Effector memory CD4-positive, alpha-beta T cell (primary cell): Measurements from ENCODE around the gene MTM1.

ENCODE experiments used
- DNase-seq, 3 donors: peaks; one replicate each; pipeline ENCODE4 v3.0.0-alpha.2; 2020
- H3K27ac ChIP-seq: 2 replicates; pipeline ENCODE4 v1.7.0; 2013; ENCODE audit warnings: mild to moderate bottlenecking, low read length, moderate library complexity; ENCODE audit not compliant: insufficient read depth, poor library complexity, severe bottlenecking
- H3K27me3 ChIP-seq: replicated peaks from 2 replicates; pipeline ENCODE4 v1.7.0; 2013; ENCODE audit warnings: mild to moderate bottlenecking, low read length; ENCODE audit not compliant: insufficient read depth, control insufficient read depth, poor library complexity, severe bottlenecking
- H3K36me3 ChIP-seq: 2 replicates; pipeline ENCODE4 v1.7.0; 2013; ENCODE audit warnings: mild to moderate bottlenecking, low read length, moderate library complexity; ENCODE audit not compliant: control insufficient read depth, insufficient read depth
- H3K4me1 ChIP-seq: 2 replicates; pipeline ENCODE4 v1.7.0; 2013; ENCODE audit warnings: low read length, mild to moderate bottlenecking; ENCODE audit not compliant: control insufficient read depth, insufficient read depth, poor library complexity, severe bottlenecking
- H3K4me3 ChIP-seq: 2 replicates; pipeline ENCODE4 v1.7.0; 2013; ENCODE audit warnings: low read length, low read depth, mild to moderate bottlenecking; ENCODE audit not compliant: insufficient read depth, poor library complexity, severe bottlenecking
- H3K9me3 ChIP-seq: 2 replicates; pipeline ENCODE4 v1.7.0; 2013; ENCODE audit warnings: mild to moderate bottlenecking, low read length, moderate library complexity; ENCODE audit not compliant: control insufficient read depth

Gene MTM1

DNA sequence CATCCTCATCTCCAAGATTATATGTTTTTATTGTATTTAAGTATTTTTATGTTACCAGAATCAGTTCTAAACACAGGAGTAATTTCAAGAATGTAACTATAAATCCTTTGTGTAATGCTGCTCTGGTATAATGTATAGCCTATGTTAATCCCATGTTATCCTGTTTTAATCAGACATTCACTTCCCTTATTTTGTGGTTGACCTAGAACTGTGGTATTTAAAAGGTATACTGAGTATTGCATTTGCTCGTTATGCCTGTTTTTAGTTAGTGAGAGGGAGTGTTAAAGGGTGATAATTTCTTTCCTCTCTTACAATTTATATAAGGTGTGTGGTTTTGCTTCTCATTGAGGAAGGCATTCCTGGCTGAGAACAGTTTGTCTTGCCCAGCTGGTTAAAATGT is 26.2 kb downstream of the MTM1 start:
- Histone ChIP-seq H3K9me3 (no peaks in the 10 kb centered on the region), H3K4me1 (no peaks in the 10 kb centered on the region), H3K36me3 (peaks cover 4% of the 10 kb centered on the region), H3K4me3 (no peak overlapping the region), H3K27ac (no peak overlapping the region), H3K27me3 (no peaks in the 10 kb centered on the region)
- no peak for DNase-seq

DNA sequence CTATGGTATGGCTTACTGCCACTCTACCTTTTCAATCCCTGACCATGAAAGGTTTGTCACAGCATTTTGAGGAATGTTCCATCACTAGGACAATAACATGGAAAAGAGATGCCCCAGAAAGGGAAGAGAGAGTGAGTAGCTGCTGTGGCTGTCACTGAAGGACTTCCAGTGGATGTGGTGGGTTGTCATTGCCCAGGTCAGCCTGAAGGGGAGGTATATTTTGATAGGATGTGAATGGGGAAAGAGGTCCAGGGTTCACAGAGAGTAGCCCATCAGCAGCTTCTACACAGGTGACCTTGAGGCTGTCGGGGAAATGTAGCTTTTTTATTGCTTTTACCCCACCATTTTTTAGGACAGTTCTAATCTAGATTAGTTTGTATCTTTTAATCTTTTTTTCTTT is 30.8 kb downstream of the MTM1 start:
- Histone ChIP-seq H3K4me3 (no peak overlapping the region), H3K27me3 (no peaks in the 10 kb centered on the region), H3K36me3 (peaks cover 10% of the 10 kb centered on the region), H3K9me3 (no peaks in the 10 kb centered on the region), H3K27ac (no peak overlapping the region), H3K4me1 (no peaks in the 10 kb centered on the region)
- DNase-seq = no peak

DNA sequence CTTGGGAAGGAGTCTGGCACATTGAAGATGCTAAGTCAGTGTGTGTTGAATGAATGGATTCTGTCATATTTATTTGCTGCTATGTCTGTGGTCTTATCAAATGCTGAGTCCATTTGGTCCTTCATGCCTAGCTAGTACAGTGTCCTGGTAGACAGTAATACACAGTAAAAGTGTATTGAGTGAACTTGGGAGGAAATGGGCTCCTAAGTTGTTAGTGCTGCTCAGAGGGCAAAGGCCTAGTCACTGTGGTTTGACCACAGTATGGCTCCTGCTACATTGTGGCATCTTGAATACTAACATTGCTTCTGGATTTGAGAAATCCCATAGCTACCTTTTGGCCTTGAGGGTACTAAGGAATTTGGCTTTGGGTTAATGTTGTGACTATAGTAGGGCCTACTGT is 33.9 kb downstream of the MTM1 start:
- Histone ChIP-seq H3K36me3 (peaks cover 6% of the 10 kb centered on the region), H3K27ac (no peak overlapping the region), H3K27me3 (no peaks in the 10 kb centered on the region), H3K4me3 (no peak overlapping the region), H3K4me1 (no peaks in the 10 kb centered on the region), H3K9me3 (no peaks in the 10 kb centered on the region)
- DNase-seq = no peak

DNA sequence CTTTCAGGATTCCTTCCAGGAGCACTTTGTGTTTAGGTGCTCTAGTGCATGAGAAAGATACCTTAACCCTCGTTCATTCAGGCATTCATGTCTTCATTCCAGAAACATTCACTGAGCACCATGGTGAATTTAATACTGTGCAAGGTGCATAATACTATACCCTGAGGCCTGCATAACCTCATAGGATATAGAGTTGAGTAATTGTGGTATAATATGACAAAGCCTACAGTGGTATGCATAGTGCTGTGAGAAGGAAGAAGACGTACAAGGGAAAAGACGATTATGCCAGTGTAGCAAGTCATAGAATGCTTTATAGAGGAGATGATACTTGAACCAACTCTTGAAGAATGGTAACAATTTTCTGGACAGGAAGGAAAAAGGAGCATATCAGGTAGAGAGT is 34.3 kb downstream of the MTM1 start:
- peaks cover 10% of the 10 kb centered on the region for H3K36me3 ChIP-seq
- no peak overlapping the region for H3K4me3 ChIP-seq
- DNase-seq = no peak

DNA sequence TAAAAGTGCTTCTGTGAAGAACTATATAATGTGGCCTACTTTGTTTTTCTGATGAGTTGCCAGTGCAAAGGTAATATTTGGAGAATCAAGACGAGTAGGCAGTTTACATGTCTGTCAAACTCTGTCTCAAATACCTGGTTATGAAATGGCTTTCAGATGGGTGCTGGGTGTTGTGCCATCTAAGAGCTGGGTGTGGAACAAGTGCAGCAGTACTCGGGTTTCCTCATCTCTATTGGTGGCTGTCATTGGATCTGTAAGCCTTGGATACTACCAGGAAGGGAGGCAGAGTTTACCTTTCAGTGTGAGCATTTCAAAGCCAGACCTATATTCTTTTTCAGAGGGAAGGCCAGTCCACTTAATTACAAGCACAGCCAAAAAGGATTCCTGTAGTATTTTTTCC is 37.2 kb downstream of the MTM1 start:
- Histone ChIP-seq H3K36me3 (peaks cover 13% of the 10 kb centered on the region), H3K4me3 (no peak overlapping the region), H3K4me1 (no peaks in the 10 kb centered on the region), H3K27me3 (no peaks in the 10 kb centered on the region), H3K27ac (no peak overlapping the region), H3K9me3 (no peaks in the 10 kb centered on the region)
- no peak for DNase-seq

More for the DNA sequence above, 34.3 kb downstream of the MTM1 start:
- Histone ChIP-seq H3K27ac (no peak overlapping the region), H3K27me3 (no peaks in the 10 kb centered on the region), H3K9me3 (no peaks in the 10 kb centered on the region), H3K4me1 (no peaks in the 10 kb centered on the region)

DNA sequence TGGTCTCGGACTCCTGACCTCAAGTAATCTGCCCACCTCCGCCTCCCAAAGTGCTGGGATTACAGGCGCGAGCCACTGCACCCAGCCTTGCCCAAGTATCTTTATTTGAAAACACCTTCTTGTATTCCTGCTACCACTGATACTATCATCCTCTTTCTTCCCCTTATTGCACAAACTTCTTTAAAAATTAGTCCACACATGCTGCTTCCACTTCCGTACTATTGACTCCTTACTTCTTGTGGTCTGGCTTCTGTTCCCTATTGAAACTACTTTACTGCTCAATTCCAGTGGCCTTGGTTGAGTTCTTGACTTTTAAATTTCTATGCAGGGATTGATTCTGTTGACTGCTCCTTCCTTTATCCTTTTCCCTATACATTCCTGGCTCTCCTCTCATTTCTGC is 38.8 kb downstream of the MTM1 start:
- H3K4me3 ChIP-seq = no peak overlapping the region
- H3K27me3 ChIP-seq = no peaks in the 10 kb centered on the region
- no peak for DNase-seq
- no peaks in the 10 kb centered on the region for H3K9me3 ChIP-seq
- peaks cover 14% of the 10 kb centered on the region for H3K36me3 ChIP-seq
- H3K27ac ChIP-seq = no peak overlapping the region
- H3K4me1 ChIP-seq = no peaks in the 10 kb centered on the region

DNA sequence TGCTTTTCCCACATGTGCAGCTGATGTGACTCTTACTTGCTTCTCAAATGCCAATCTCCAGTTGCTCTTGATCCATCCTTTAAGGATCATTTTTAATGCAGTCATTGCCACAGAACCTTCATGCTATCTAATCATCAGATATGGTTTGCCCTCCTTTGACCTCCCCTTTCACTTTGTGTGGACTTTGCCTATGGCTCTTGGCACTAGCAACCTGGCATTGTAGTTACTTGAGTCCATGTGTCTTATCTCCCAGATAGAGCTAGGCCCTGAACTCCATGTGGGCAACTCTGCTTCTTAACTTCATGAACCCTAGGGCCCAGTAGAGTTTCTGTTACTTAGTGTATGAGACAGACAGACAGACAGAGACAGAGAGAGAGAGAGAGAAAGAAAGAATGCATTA is 41.6 kb downstream of the MTM1 start:
- DNase-seq = no peak
- H3K27ac ChIP-seq = no peak overlapping the region
- H3K4me1 ChIP-seq = no peaks in the 10 kb centered on the region
- H3K9me3 ChIP-seq = no peaks in the 10 kb centered on the region
- H3K27me3 ChIP-seq = no peaks in the 10 kb centered on the region
- H3K4me3 ChIP-seq = no peak overlapping the region
- H3K36me3 ChIP-seq = peaks cover 14% of the 10 kb centered on the region

DNA sequence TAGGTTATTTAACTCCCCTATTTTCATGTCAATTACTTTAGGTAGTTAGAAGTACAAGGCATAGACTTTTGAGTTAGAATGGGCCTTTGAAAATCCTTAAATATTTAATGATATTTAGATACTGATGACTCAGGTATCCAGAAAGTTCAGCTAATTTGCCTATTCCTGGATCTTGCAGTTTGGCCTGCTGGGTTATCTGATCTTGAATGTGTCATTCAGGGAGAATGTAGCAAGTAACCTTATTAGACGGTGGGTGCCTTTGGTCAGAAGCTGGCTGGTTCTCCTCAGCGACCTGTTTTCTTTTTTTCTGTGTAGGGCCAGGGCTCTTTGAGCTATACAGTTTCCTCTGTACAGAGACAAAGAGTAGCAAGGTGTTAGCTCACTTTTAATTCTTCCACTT is 42.0 kb downstream of the MTM1 start:
- Histone ChIP-seq H3K4me1 (no peaks in the 10 kb centered on the region), H3K4me3 (no peak overlapping the region), H3K27me3 (no peaks in the 10 kb centered on the region), H3K9me3 (no peaks in the 10 kb centered on the region), H3K27ac (no peak overlapping the region), H3K36me3 (peaks cover 14% of the 10 kb centered on the region)
- no peak for DNase-seq

DNA sequence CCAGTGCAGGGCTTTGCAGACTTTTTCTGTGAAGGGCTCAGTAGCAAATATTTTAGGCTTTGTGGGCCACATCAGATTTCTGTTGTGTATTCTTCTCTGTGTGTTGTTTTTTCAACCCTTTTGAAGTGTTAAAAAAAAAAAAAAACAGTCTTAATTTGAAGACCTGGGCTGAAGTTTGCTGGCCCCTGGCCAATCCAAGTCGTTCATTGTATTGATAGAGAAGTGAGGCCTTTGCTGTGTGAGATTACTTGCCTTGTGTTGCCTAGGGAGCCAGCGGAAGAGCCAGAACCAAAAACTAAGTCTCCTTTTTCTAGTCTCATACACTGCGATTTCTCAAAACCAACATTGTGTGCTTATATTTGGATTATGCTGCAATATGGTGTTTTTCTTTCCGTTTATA is 46.9 kb downstream of the MTM1 start:
- DNase-seq = no peak
- H3K36me3 ChIP-seq = peaks cover 10% of the 10 kb centered on the region
- no peaks in the 10 kb centered on the region for H3K9me3 ChIP-seq
- no peak overlapping the region for H3K4me3 ChIP-seq
- H3K4me1 ChIP-seq = no peaks in the 10 kb centered on the region
- H3K27ac ChIP-seq = no peak overlapping the region
- no peaks in the 10 kb centered on the region for H3K27me3 ChIP-seq

DNA sequence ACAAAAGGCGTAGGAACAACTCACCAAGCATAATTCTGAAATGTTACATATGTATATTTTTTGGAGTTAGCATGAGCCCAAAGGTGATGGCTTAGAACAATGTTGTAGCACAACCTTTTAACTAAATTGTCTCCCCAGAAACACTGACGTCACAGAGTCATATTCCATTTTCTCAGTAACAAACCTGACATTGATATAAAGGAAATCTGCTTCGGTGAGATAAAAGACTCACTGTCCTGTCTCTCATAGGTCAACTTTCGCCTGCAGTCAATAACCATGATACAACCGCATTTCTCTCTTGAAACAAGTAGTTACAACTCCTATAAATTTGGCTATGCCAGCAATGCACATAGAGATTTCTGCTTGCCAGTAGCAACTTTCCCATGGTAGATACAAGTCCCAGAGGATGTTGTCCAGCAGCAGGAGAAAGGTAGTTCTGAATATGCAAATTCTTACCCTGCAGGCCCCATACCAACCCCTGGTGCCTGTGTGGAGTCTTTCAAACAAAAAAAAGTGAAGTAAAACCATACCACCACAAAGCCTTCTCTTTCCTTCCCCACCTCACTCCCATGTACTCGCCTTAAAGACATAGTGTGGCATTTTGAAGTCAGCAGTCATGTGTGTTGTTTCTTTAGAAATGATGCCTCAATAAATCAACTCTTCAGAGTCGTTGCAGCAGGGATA is 47.9 kb downstream of the MTM1 start:
- H3K4me3 ChIP-seq = no peak overlapping the region
- no peak overlapping the region for H3K27ac ChIP-seq
- H3K4me1 ChIP-seq = no peaks in the 10 kb centered on the region
- no peaks in the 10 kb centered on the region for H3K9me3 ChIP-seq
- no peak for DNase-seq
- no peaks in the 10 kb centered on the region for H3K27me3 ChIP-seq
- peaks cover 10% of the 10 kb centered on the region for H3K36me3 ChIP-seq
